Activated CD8-positive, alpha-beta T cell treated with anti-CD3 and anti-CD28 coated beads for 36 hours (primary cell): ENCODE measurements around the gene CHAC1. TPM values are rescaled to one million over a fixed set of nuclear protein-coding genes. Genes with fewer than 3 reads are reported as not detected.

ENCODE experiments used
- ATAC-seq: fragments of 200-7000 bp; cut with Tn5 transposase; one replicate; pipeline ENCODE4 v1.10.0; 2021; ENCODE audit warnings: mild to moderate bottlenecking, moderate library complexity
- CTCF ChIA-PET: fragments of 350-600 bp; sonication (Branson Sonifier 250); formaldehyde crosslinking; loops from one replicate; lab custom pipeline; 2021; ENCODE audit warnings: antibody characterized with exemption; lab: Charles Lee
- POLR2A ChIA-PET: fragments of 350-600 bp; sonication (Branson Sonifier 250); formaldehyde crosslinking; loops from one replicate; lab custom pipeline; 2021; ENCODE audit warnings: antibody characterized with exemption; lab: Charles Lee
- DNase-seq: peaks from one replicate; pipeline ENCODE4 v3.0.0-alpha.2; 2020
- H3K27ac Mint-ChIP-seq: one replicate; pipeline ENCODE4 v1.8.0; 2021; ENCODE audit warnings: mild to moderate bottlenecking, mixed read lengths
- H3K27me3 Mint-ChIP-seq: one replicate; pipeline ENCODE4 v1.8.0; 2021; ENCODE audit warnings: mixed read lengths
- H3K36me3 Mint-ChIP-seq: one replicate; pipeline ENCODE4 v1.8.0; 2021; ENCODE audit warnings: low read depth, mixed read lengths
- H3K4me1 Mint-ChIP-seq: one replicate; pipeline ENCODE4 v1.8.0; 2021; ENCODE audit warnings: low read depth, mixed read lengths
- H3K4me3 Mint-ChIP-seq: one replicate; pipeline ENCODE4 v1.8.0; 2021; ENCODE audit warnings: mild to moderate bottlenecking, moderate library complexity, mixed read lengths
- H3K9me3 Mint-ChIP-seq: one replicate; pipeline ENCODE4 v1.8.0; 2021; ENCODE audit warnings: mixed read lengths
- CTCF ChIP-seq: fragments of 200-600 bp; IDR thresholded peaks from one replicate; pipeline ENCODE4 v1.8.0; 2022; ENCODE audit warnings: antibody characterized with exemption, mild to moderate bottlenecking
- intact Hi-C: fragments of 100-400 bp; cut with micrococcal nuclease; formaldehyde crosslinking; loops from one replicate; pipeline ENCODE4 v1.10.0; 2022
- total RNA-seq, 2 experiments: library from RNA; stranded (reverse); gene quantifications; one replicate each; pipeline ENCODE4 v1.2.3, GENCODE V29; 2021

CHAC1 gene
- total RNA-seq, 2 experiments from 2014 or later: 21.9 to 22.6 TPM

GRCh38 chr15:40915679-40916078, 37.6 kb upstream of the CHAC1 start:
- H3K9me3 Mint-ChIP-seq: no peaks in the 10 kb centered on the region
- ATAC-seq: no peak
- CTCF ChIA-PET: interaction anchor here (0.8 to 3.2 kb wide), 6 partner anchors 9 to 106 kb away, joined by 4 to 19 read pairs (median 6); partner anchors contain the start of gene DLL4

DNA sequence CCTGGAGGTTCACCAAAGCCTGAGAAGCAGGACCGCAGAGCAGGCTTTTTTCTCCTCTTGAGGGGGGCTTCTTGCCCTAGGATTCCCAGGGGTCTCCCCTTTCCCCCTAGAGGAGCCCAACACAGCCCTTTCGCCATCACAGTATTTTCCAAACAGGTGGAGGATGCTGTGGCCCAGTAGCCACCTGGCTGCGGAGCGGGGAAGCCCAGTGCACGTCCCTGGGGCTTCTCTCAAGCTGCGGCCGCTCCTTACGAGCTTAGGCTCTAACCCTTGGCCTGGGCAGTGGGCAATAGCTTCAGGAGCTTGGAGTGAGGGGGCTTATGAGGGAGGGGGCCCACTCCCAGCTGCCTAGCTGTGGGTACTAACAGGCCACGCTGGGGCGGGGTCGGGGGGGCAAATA, 35.7 kb upstream of the CHAC1 start:
- CTCF ChIA-PET: interaction anchor here (1.4 to 3.2 kb wide), 2 partner anchors 11 to 13 kb away, joined by 4 to 19 read pairs; no protein-coding TSS in a partner anchor
- H3K4me3 Mint-ChIP-seq: no peak overlapping the region
- H3K36me3 Mint-ChIP-seq: no peaks in the 10 kb centered on the region

More at GRCh38 chr15:40915679-40916078, 37.6 kb upstream of the CHAC1 start:
- Mint-ChIP-seq H3K36me3 (no peaks in the 10 kb centered on the region), H3K27me3 (no peaks in the 10 kb centered on the region), H3K27ac (no peak overlapping the region), H3K4me3 (no peak overlapping the region), H3K4me1 (no peaks in the 10 kb centered on the region)
- POLR2A ChIA-PET: interaction anchor here (0.8 to 1.6 kb wide), 3 partner anchors 15 to 42 kb away, joined by 3 read pairs; no protein-coding TSS in a partner anchor
- intact Hi-C loops: no loop called here
- TF ChIP-seq CTCF: no peak
- no peak for DNase-seq

DNA sequence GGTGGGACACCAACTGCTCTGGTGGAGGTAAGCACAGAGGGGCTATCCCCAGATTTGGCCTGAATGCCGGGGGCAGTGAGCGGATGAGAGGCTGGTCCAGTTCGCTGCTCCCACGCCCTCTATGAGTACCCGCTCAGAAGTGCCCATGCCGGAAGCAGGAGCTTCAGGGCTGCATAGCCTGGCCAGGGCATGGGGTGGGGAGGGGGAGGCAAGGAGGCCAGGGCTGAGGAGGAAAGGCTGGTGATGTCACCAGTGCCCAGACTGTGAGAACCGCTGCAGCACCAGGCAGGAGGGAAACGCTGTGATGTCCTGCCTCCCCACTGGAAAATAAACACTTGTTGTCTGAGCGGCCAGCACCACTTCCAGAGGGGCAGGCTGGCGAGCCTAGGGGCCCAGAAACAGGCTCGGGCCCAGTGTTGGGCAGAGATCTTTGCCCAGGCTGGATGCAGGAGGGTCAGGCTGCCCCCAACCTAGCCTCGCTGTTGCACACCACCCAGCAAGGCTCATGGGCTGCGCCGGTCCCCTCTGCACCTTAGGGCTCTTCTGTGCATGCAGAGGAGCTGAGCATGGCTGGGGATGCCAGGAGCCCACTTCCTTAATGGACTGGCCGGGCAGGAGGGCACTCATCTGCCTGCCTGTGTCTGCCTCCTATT, 35.0 kb upstream of the CHAC1 start:
- POLR2A ChIA-PET: interaction anchor here (1.3 kb wide), 1 partner anchor 10 kb away, joined by 3 read pairs; no protein-coding TSS in a partner anchor
- intact Hi-C loops: no loop called here

More for the DNA sequence above, 35.7 kb upstream of the CHAC1 start:
- no peak for ATAC-seq
- intact Hi-C loops: no loop called here
- Mint-ChIP-seq H3K27ac (no peak overlapping the region), H3K27me3 (no peaks in the 10 kb centered on the region), H3K4me1 (no peaks in the 10 kb centered on the region), H3K9me3 (no peaks in the 10 kb centered on the region)
- POLR2A ChIA-PET: interaction anchor here (1.3 kb wide), 1 partner anchor 11 kb away, joined by 3 read pairs; no protein-coding TSS in a partner anchor
- no peak for DNase-seq
- no peak for TF ChIP-seq CTCF

GRCh38 chr15:40918799-40919392, 34.4 kb upstream of the CHAC1 start:
- Mint-ChIP-seq H3K36me3 (no peaks in the 10 kb centered on the region), H3K27me3 (no peaks in the 10 kb centered on the region), H3K4me3 (no peak overlapping the region), H3K27ac (no peak overlapping the region), H3K4me1 (no peaks in the 10 kb centered on the region), H3K9me3 (no peaks in the 10 kb centered on the region)
- no peak for TF ChIP-seq CTCF
- intact Hi-C loops: no loop called here
- no peak for ATAC-seq
- CTCF ChIA-PET: interaction anchor here (1.4 to 1.8 kb wide), 2 partner anchors 12 to 15 kb away, joined by 4 to 7 read pairs; partner anchors contain the start of gene DLL4
- no peak for DNase-seq
- POLR2A ChIA-PET: interaction anchor here (1.3 kb wide), 1 partner anchor 9 kb away, joined by 3 read pairs; no protein-coding TSS in a partner anchor

More for the DNA sequence above, 35.0 kb upstream of the CHAC1 start:
- no peak overlapping the region for H3K27ac Mint-ChIP-seq
- H3K4me1 Mint-ChIP-seq: no peaks in the 10 kb centered on the region
- CTCF ChIA-PET: interaction anchor here (1.4 to 1.8 kb wide), 2 partner anchors 12 to 14 kb away, joined by 4 to 7 read pairs; partner anchors contain the start of gene DLL4
- ATAC-seq (no peak), DNase-seq (no peak)
- no peak for TF ChIP-seq CTCF
- no peak overlapping the region for H3K4me3 Mint-ChIP-seq
- H3K27me3 Mint-ChIP-seq: no peaks in the 10 kb centered on the region
- H3K9me3 Mint-ChIP-seq: no peaks in the 10 kb centered on the region
- no peaks in the 10 kb centered on the region for H3K36me3 Mint-ChIP-seq
